Measurements from ENCODE around the gene SMG5. TPM values are rescaled to one million over a fixed set of nuclear protein-coding genes. Genes with fewer than 3 reads are reported as not detected.

SMG5 gene
- total RNA-seq, 1 donor from 2014 or later = 114 TPM

DNA sequence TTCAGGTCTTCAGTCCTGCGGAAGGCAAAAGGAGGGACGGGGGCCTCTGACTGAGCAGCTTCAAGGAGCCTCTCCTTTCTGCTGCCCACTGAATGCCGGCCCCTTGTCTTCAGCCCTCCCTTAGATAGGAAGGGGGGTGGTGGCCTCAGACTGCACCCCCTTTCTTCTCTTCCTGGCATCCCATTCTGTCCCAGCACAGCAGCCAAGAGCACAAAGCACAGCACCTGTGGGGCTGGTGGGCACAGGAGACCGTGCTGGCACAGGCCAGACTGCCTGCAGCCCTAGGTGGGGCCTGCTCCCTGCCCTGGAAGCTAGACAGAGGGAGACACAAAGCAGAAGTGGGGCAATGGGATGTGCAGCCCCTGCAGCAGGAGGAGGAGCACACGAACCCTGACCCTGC lies 33.0 kb downstream of the SMG5 start:
- H3K36me3 Mint-ChIP-seq (ENCODE audit: insufficient read depth) = peaks cover 19% of the 10 kb centered on the region
- no peak overlapping the region for H3K27ac Mint-ChIP-seq
- TF ChIP-seq, protein P1, sequence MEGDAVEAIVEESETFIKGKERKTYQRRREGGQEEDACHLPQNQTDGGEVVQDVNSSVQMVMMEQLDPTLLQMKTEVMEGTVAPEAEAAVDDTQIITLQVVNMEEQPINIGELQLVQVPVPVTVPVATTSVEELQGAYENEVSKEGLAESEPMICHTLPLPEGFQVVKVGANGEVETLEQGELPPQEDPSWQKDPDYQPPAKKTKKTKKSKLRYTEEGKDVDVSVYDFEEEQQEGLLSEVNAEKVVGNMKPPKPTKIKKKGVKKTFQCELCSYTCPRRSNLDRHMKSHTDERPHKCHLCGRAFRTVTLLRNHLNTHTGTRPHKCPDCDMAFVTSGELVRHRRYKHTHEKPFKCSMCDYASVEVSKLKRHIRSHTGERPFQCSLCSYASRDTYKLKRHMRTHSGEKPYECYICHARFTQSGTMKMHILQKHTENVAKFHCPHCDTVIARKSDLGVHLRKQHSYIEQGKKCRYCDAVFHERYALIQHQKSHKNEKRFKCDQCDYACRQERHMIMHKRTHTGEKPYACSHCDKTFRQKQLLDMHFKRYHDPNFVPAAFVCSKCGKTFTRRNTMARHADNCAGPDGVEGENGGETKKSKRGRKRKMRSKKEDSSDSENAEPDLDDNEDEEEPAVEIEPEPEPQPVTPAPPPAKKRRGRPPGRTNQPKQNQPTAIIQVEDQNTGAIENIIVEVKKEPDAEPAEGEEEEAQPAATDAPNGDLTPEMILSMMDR (IDR thresholded peaks at IDR 0.05; ENCODE audit: unreplicated experiment) = no peak
- no peak overlapping the region for H3K4me3 Mint-ChIP-seq (ENCODE audit: low read depth)
- H3K4me1 Mint-ChIP-seq (ENCODE audit: low read depth) = peaks cover 4% of the 10 kb centered on the region
- no peaks in the 10 kb centered on the region for H3K27me3 Mint-ChIP-seq
- no peaks in the 10 kb centered on the region for H3K9me3 Mint-ChIP-seq (ENCODE audit: low read depth)
- DNase-seq (ENCODE audit: low spot score, unreplicated experiment) = no peak

DNA sequence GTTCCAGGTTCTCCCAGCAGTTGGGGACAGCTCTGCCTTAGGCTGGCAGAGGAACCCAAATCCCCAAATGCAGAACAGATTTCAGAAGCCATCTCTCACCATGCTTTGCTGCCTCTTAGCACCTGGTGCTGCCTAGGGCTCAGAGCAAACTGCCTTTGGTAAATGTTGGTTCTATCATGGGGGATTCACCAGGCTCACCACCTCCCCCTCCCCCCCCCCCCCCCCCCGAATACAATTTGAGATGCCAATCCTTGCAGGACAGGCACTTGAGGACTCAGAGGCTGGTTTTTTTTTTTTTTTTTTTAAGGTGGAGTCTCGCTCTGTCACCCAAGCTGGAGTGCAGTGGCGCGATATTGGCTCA lies 34.3 kb downstream of the SMG5 start:
- no peaks in the 10 kb centered on the region for H3K27me3 Mint-ChIP-seq
- DNase-seq (ENCODE audit: low spot score, unreplicated experiment) = no peak
- peaks cover 9% of the 10 kb centered on the region for H3K36me3 Mint-ChIP-seq (ENCODE audit: insufficient read depth)
- peaks cover 4% of the 10 kb centered on the region for H3K4me1 Mint-ChIP-seq (ENCODE audit: low read depth)
- no peak overlapping the region for H3K4me3 Mint-ChIP-seq (ENCODE audit: low read depth)
- no peaks in the 10 kb centered on the region for H3K9me3 Mint-ChIP-seq (ENCODE audit: low read depth)
- TF ChIP-seq, protein P1 (IDR thresholded peaks at IDR 0.05; ENCODE audit: unreplicated experiment) = no peak
- no peak overlapping the region for H3K27ac Mint-ChIP-seq

DNA sequence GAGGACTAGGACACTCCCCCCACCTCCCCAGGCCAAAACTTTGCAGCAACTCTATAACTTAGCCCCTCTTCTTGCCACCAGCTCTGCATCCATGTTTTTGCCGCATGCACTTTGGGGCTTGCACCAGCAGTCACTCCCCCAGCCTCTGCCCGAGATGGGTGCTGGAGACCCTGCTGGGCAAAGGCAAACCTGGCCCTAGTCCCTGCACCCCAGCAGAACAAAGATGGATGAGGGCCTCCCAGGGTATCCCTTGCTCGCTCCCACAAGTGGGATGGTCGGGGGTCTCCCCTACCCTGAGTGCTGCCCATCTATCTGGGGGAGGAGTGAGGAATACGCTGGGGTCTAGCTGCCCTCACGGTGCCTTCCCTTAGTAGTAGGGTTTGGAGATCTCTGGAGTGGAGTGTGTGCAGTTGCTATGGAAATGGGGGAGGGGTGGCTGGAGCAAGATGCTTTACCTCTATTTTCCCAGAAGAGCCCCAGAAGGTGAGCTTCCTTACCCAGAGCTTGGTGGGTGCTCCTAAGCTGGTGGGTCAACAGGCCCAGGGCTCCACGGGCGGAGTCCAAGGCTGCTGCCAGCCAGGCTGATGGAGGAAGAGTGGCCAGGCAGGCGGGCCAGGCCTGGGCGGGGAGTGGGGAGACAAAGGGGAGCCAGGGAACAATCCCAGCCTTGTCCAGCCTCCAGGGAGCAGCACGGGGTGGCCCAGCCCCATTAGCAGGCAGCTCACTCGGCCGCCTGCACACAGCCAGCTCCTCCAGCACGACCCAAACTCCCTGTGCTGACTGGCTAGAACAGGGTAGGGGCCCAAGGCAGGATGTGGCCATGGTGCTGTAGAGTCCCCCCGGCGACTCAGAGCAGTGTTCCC lies 34.9 kb downstream of the SMG5 start, which contains the start of gene PAQR6:
PAQR6 (minus strand) TSS at position 597 of the 863 bp plus-strand sequence. CDS start 1,325 bp downstream, outside the sequence.
- H3K4me3 Mint-ChIP-seq (ENCODE audit: low read depth) = no peak within 1 kb of the TSS
- TF ChIP-seq, protein P1 (IDR thresholded peaks at IDR 0.05; ENCODE audit: unreplicated experiment) = no peak
- no peak for DNase-seq (ENCODE audit: low spot score, unreplicated experiment)
- H3K27ac Mint-ChIP-seq = peak within 1 kb of the TSS; percentile 81
- no peaks in the 10 kb centered on the region for H3K27me3 Mint-ChIP-seq
- H3K36me3 Mint-ChIP-seq (ENCODE audit: insufficient read depth) = peaks cover 6% of the 10 kb centered on the region
- H3K9me3 Mint-ChIP-seq (ENCODE audit: low read depth) = no peaks in the 10 kb centered on the region
- peaks cover 4% of the 10 kb centered on the region for H3K4me1 Mint-ChIP-seq (ENCODE audit: low read depth)

DNA sequence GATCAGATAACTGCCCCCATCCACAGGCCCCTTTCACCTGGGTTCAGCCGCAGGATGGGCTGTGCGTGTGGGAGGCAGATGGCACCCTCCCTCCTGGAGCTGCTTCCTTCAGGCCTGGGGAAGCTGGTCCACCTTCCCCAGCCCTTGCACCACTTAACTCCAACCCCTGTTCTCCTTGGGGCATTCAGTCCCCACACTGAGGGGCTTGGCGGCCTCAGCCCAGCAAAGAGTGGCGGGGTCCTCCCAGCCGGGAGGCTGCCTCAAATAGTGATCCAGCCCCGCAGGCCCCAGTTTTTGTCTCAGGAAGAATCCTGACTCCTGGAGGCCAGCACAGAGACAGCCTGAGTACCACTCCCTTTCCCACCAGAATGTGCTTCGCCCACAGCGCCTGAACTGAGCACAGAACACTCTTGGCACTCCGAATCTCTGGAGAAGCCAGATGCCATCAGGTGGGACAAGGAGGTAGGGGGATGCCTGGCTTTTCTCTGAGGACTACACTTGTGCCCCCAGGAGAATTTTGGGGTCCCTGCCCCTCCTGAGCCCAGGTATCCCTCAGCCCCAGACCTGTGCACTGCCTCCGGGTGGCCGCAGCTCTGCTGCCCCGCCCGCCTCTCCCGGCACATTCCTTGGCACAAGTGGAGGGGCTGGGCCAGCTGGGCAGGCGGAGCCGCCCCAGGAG lies 35.7 kb downstream of the SMG5 start:
- Mint-ChIP-seq H3K9me3 (ENCODE audit: low read depth) (no peaks in the 10 kb centered on the region), H3K4me1 (ENCODE audit: low read depth) (peaks cover 4% of the 10 kb centered on the region), H3K36me3 (ENCODE audit: insufficient read depth) (peaks cover 4% of the 10 kb centered on the region), H3K27ac (no peak overlapping the region), H3K4me3 (ENCODE audit: low read depth) (no peak overlapping the region), H3K27me3 (no peaks in the 10 kb centered on the region)
- TF ChIP-seq, protein P1 (IDR thresholded peaks at IDR 0.05; ENCODE audit: unreplicated experiment) = no peak
- DNase-seq (ENCODE audit: low spot score, unreplicated experiment) = no peak

DNA sequence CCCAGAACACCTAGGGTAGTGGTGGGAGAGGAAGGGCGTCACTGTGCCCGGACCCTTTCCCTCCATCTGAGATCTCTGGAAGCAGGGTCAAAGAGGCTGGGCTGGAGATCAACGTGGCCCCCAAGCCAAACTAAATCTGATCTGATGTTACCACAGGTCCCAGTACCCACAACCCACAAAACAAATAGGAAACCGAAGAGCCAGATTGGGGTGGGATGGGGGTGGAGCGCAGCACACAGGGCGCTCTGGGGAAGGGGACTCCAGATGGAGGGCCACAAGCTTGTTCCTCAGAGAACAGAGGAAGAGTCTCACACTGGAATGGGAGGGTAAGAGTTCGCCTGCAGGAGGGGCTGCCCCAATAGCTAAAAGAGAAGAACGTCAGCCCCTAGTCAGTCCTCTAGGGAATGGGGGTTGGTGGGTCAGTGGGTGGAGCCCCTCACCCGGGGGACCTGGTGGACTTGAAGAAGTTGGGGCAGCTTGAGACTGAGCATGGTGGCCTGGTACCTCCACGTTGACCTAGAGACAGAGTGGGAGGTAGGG lies 36.3 kb downstream of the SMG5 start:
- TF ChIP-seq, protein P1 (IDR thresholded peaks at IDR 0.05; ENCODE audit: unreplicated experiment) = no peak
- H3K4me1 Mint-ChIP-seq (ENCODE audit: low read depth) = peaks cover 4% of the 10 kb centered on the region

More for the DNA sequence above, 36.3 kb downstream of the SMG5 start:
- no peak for DNase-seq (ENCODE audit: low spot score, unreplicated experiment)
- Mint-ChIP-seq H3K27me3 (no peaks in the 10 kb centered on the region), H3K27ac (peak overlapping the region; percentile 88), H3K36me3 (ENCODE audit: insufficient read depth) (peaks cover 4% of the 10 kb centered on the region), H3K9me3 (ENCODE audit: low read depth) (no peaks in the 10 kb centered on the region), H3K4me3 (ENCODE audit: low read depth) (peak overlapping the region; percentile 26)
